Type B pancreatic cell (in vitro differentiated cells): ENCODE results near the gene GABRB1. TPM values are rescaled to one million over a fixed set of nuclear protein-coding genes. Genes with fewer than 3 reads are reported as not detected.
A peak's percentile ranks its signal among the peaks of the same experiment; 100 is the strongest.

Experiments
- DNase-seq: peaks from one replicate; pipeline ENCODE4 v3.0.0; 2021; ENCODE audit warnings: mixed read lengths; ENCODE audit not compliant: unreplicated experiment; ENCODE audit errors: extremely low spot score
- H3K27ac Mint-ChIP-seq: 2 replicates; pipeline ENCODE4 v1.8.0; 2021; ENCODE audit warnings: mild to moderate bottlenecking, mixed read lengths
- H3K27me3 Mint-ChIP-seq: 2 replicates; pipeline ENCODE4 v1.8.0; 2021; ENCODE audit warnings: mixed read lengths
- H3K36me3 Mint-ChIP-seq: 2 replicates; pipeline ENCODE4 v1.8.0; 2021; ENCODE audit warnings: mixed read lengths
- H3K4me1 Mint-ChIP-seq: one replicate; pipeline ENCODE4 v1.8.0; 2021; ENCODE audit warnings: mixed read lengths; ENCODE audit not compliant: unreplicated experiment
- H3K4me3 Mint-ChIP-seq: 2 replicates; pipeline ENCODE4 v1.8.0; 2021; ENCODE audit warnings: mild to moderate bottlenecking, mixed read lengths
- H3K9me3 Mint-ChIP-seq: 2 replicates; pipeline ENCODE4 v1.8.0; 2021; ENCODE audit warnings: mixed read lengths
- CTCF ChIP-seq: fragments of 200-600 bp; sonication (generic); conservative IDR thresholded peaks from 2 replicates; pipeline ENCODE4 v1.5.0; 2021; ENCODE audit warnings: antibody characterized with exemption, mild to moderate bottlenecking
- total RNA-seq: library from RNA; stranded (reverse); gene quantifications from 2 replicates; pipeline ENCODE4 v1.2.1, GENCODE V29; 2021; ENCODE audit warnings: low replicate concordance

Gene GABRB1
- total RNA-seq, 1 donor from 2014 or later: 1.1 TPM

- Mint-ChIP-seq H3K4me1 (peaks cover 7% of the 10 kb centered on the region), H3K9me3 (no peaks in the 10 kb centered on the region), H3K36me3 (no peaks in the 10 kb centered on the region), H3K27me3 (peaks cover 46% of the 10 kb centered on the region), H3K4me3 (peak overlapping the region; percentile 86), H3K27ac (no peak overlapping the region)
- DNase-seq: no peak
- TF ChIP-seq CTCF: no peak
Measured at GRCh38 chr4:47031751-47032404, 511 bp downstream of the GABRB1 start.

GRCh38 chr4:47032405-47033106 is 1.2 kb downstream of the GABRB1 start:
- peak overlapping the region; percentile 21 for H3K27ac Mint-ChIP-seq
- H3K4me3 Mint-ChIP-seq: peak overlapping the region; percentile 86
- peaks cover 46% of the 10 kb centered on the region for H3K27me3 Mint-ChIP-seq
- H3K9me3 Mint-ChIP-seq: no peaks in the 10 kb centered on the region
- H3K36me3 Mint-ChIP-seq: no peaks in the 10 kb centered on the region
- peaks cover 7% of the 10 kb centered on the region for H3K4me1 Mint-ChIP-seq
- TF ChIP-seq CTCF: peak; percentile 94
- peak; percentile 81 for DNase-seq

GRCh38 chr4:47038263-47038662 is 6.9 kb downstream of the GABRB1 start:
- Mint-ChIP-seq H3K27ac (no peak overlapping the region), H3K4me1 (no peaks in the 10 kb centered on the region), H3K27me3 (peaks cover 25% of the 10 kb centered on the region), H3K36me3 (no peaks in the 10 kb centered on the region), H3K9me3 (no peaks in the 10 kb centered on the region), H3K4me3 (no peak overlapping the region)
- no peak for TF ChIP-seq CTCF
- no peak for DNase-seq

GRCh38 chr4:47040828-47041227 is 9.5 kb downstream of the GABRB1 start:
- peaks cover 15% of the 10 kb centered on the region for H3K27me3 Mint-ChIP-seq
- no peaks in the 10 kb centered on the region for H3K4me1 Mint-ChIP-seq

GRCh38 chr4:47043821-47044220 is 12.5 kb downstream of the GABRB1 start:
- Mint-ChIP-seq H3K4me3 (no peak overlapping the region), H3K27me3 (peaks cover 15% of the 10 kb centered on the region), H3K27ac (no peak overlapping the region), H3K9me3 (no peaks in the 10 kb centered on the region), H3K4me1 (no peaks in the 10 kb centered on the region), H3K36me3 (no peaks in the 10 kb centered on the region)
- DNase-seq: no peak
- TF ChIP-seq CTCF: no peak

More at GRCh38 chr4:47040828-47041227, 9.5 kb downstream of the GABRB1 start:
- TF ChIP-seq CTCF: no peak
- Mint-ChIP-seq H3K9me3 (no peaks in the 10 kb centered on the region), H3K36me3 (no peaks in the 10 kb centered on the region), H3K4me3 (no peak overlapping the region), H3K27ac (no peak overlapping the region)
- no peak for DNase-seq
